ENCODE data around the gene SORCS3.

The SORCS3 gene

DNA sequence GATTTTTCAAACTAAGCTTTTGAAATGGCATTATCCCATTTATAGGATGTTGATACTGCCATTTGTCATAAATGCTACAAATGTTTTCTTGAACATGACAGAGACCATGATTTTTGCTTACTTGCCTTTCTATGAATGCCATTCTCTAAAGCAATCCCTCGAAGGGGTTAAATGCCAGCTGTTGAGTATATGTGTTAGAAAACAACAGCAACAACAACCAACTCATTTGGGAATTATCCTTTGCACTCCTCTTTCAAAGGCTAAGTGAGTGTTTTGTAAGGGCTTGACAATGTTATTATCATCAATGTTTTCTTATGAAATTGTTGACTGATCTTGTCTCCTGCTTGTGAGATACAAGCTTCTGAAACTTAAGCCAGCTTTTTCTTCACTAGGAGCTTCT lies 529.4 kb downstream of the SORCS3 start:
- TF ChIP-seq, protein P1, sequence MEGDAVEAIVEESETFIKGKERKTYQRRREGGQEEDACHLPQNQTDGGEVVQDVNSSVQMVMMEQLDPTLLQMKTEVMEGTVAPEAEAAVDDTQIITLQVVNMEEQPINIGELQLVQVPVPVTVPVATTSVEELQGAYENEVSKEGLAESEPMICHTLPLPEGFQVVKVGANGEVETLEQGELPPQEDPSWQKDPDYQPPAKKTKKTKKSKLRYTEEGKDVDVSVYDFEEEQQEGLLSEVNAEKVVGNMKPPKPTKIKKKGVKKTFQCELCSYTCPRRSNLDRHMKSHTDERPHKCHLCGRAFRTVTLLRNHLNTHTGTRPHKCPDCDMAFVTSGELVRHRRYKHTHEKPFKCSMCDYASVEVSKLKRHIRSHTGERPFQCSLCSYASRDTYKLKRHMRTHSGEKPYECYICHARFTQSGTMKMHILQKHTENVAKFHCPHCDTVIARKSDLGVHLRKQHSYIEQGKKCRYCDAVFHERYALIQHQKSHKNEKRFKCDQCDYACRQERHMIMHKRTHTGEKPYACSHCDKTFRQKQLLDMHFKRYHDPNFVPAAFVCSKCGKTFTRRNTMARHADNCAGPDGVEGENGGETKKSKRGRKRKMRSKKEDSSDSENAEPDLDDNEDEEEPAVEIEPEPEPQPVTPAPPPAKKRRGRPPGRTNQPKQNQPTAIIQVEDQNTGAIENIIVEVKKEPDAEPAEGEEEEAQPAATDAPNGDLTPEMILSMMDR (IDR thresholded peaks at IDR 0.05; ENCODE audit: insufficient read depth, low read depth, low read length, missing control alignments), result no peak
- DNase-seq (ENCODE audit: low read depth), result no peak
- no peak overlapping the region for H3K4me3 ChIP-seq (ENCODE audit: low read length)

DNA sequence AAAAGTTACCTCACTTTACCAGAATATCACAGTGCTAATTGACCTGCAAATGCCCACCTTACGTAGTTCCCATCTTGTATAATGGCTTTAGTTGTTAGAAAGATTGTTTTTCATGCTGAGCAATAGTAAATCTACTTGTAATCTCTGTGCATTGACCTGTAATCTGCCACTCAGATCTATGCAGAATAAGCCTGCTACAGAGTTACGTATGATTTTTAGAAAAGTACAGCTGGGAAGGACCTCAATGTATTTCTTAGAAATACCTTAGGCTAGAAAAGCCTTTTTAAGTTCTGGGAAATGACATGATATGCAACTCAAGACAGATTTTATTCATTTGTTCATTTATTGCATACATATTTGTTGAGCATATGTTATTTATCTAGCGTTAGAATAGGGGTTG lies 530.9 kb downstream of the SORCS3 start:
- no peak overlapping the region for H3K4me3 ChIP-seq (ENCODE audit: low read length)
- DNase-seq (ENCODE audit: low read depth), result no peak
- TF ChIP-seq, protein P1 (IDR thresholded peaks at IDR 0.05; ENCODE audit: insufficient read depth, low read depth, low read length, missing control alignments), result no peak

DNA sequence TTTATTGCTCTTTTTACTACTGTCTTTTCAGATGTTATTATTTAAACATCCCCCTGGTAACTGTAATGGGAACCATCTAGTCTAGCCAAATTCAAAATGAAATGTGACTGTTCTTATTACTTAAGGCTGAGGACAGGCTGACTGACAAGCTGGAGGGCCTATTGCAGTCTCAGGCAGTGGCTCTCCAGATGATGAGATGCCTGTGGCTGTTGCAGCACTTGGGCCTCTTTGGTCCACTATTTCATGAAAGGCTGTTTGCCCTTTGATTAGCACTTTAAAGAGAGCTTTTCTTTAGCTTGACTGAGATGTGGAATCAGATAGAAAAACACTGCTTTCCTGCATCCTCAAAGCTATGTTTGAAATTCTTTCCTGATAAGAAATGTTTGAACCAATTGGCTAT lies 540.5 kb downstream of the SORCS3 start:
- DNase-seq (ENCODE audit: low read depth), result no peak
- H3K4me3 ChIP-seq (ENCODE audit: low read length), result no peak overlapping the region
- TF ChIP-seq, protein P1 (IDR thresholded peaks at IDR 0.05; ENCODE audit: insufficient read depth, low read depth, low read length, missing control alignments), result no peak

DNA sequence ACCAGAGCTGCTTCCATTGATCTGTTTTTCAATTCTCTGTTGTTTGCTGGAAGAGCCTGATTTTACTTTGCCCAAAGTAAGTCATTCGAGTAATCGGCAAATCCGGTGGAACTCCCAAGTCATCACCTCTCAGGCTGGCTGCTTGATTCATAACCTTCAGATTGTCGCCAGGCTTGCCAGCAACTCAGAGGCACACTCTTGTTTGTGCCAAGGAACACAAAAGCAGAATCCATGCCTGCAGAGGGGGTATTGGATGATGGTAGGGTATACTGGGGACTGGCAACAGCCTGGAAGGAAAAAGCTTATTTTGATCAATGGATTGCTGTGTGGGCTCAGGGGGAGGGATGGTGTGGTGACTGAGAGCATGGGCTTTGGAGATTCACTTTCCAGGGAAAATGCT lies 542.4 kb downstream of the SORCS3 start:
- DNase-seq (ENCODE audit: low read depth), result no peak
- TF ChIP-seq, protein P1 (IDR thresholded peaks at IDR 0.05; ENCODE audit: insufficient read depth, low read depth, low read length, missing control alignments), result no peak
- no peak overlapping the region for H3K4me3 ChIP-seq (ENCODE audit: low read length)

DNA sequence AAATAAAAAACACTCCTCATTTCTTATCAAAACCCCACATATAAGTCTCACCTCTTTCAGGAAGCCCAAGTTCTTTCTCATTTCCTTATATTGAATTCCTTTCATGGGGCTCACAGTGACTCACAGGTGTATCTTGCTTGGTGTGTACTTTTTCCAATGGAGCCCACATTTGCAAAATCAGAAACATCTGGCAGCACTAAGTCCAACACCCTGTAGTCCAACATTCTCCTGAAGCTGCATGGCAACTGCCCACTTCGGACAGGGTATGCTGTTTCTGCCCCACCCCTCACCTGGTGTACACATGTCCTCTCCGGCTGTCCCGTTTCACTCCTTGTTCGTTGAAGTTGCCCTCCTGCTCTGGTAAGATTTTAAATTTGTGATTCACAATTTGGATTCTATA lies 544.1 kb downstream of the SORCS3 start:
- DNase-seq (ENCODE audit: low read depth), result peak; percentile 39
- TF ChIP-seq, protein P1 (IDR thresholded peaks at IDR 0.05; ENCODE audit: insufficient read depth, low read depth, low read length, missing control alignments), result no peak
- no peak overlapping the region for H3K4me3 ChIP-seq (ENCODE audit: low read length)

DNA sequence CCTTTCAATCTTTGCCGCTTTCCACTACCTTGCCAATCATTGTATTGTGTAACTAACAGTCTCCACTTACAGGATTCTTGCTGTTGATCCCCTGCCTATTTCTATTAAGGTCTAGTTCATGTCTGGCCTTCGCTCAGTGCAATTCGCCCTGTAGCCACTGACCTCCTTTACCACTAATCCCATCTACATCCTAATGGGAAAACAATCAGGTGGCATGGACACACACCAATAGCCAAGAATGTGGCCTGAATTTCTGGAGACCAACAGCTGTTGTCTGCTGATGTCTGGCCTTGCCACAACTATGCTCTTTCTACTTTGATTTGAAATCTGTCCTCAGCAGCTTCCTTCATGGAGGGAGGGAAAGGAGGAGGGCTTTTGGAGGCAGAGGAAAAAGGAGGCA lies 546.2 kb downstream of the SORCS3 start:
- DNase-seq (ENCODE audit: low read depth), result no peak
- TF ChIP-seq, protein P1 (IDR thresholded peaks at IDR 0.05; ENCODE audit: insufficient read depth, low read depth, low read length, missing control alignments), result no peak
- no peak overlapping the region for H3K4me3 ChIP-seq (ENCODE audit: low read length)

DNA sequence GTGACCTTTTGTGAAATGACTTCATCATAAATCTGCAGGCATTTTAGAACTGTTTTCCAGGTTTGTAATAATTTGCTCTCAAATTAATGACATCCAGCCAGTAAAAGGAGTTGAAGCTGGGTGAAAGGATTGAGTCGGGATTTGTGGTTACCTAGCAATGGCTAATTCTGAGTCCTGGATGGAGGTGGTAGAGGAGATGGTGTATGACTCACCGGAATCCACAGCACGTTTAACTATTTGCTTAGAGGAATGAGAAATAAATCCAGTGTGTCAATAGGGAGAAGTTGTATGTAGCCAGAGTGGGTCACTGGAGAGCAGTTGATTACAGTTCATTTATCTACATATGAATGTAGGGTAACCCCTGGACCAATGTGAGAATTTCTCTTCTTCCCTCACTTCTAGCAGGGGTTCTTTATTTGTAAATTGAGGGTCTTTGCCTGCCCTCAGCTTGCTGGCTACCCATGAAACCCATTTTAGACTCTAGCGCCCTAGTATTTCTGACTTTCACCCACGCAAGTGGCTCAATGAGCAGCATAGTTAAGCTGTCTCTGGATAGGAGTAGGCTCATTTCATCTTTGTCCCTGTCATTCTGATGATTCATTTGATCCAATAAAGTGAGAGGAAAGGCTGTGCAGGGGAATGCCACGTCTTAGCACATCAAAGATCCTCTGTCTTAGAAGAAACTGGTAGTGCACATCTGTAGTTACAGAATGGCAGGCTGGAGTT lies 547.8 kb downstream of the SORCS3 start:
- TF ChIP-seq, protein P1 (IDR thresholded peaks at IDR 0.05; ENCODE audit: insufficient read depth, low read depth, low read length, missing control alignments), result no peak
- peak; percentile 77 for DNase-seq (ENCODE audit: low read depth)
- no peak overlapping the region for H3K4me3 ChIP-seq (ENCODE audit: low read length)

Measured in epithelial cell of esophagus (primary cell).